H1 (cell line): ENCODE results near the gene PSD. TPM values are rescaled to one million over a fixed set of nuclear protein-coding genes. Genes with fewer than 3 reads are reported as not detected.

Experiments
- CEBPB ChIP-seq: IDR thresholded peaks from 2 replicates; pipeline ENCODE4 v1.6.1; 2012; ENCODE audit warnings: low read depth, low read length
- EZH2 ChIP-seq: fragments of 200-600 bp; sonication (generic); IDR thresholded peaks from 2 replicates; pipeline ENCODE4 v1.7.1; 2012; ENCODE audit warnings: low read depth, mild to moderate bottlenecking, moderate library complexity, low read length, inconsistent platforms; ENCODE audit not compliant: severe bottlenecking
- RNF2 ChIP-seq: fragments of 200-900, 300-1000 bp; sonication (generic); IDR thresholded peaks from 2 replicates; pipeline ENCODE4 v1.7.1; 2016; ENCODE audit warnings: borderline replicate concordance, low read depth, mild to moderate bottlenecking, antibody characterized with exemption, low read length; ENCODE audit not compliant: poor library complexity, severe bottlenecking; ENCODE audit errors: missing control alignments
- polyA plus RNA-seq, 7 experiments: library from polyadenylated mRNA; depleted of rRNA in 3 of 7; stranded (reverse) in 5 of 7; unstranded in 2 of 7; fragments of >200 nt in 5 of 7; fragments of 200-250 nt in 2 of 7; gene quantifications; 1 replicate in 5 of 7; 2 replicates in 1 of 7; 4 replicates in 1 of 7; pipeline versions ENCODE4 v1.2.1 to v1.2.3, GENCODE V29; 2011 to 2013; ENCODE audit warnings: missing spikeins in 2 of 7, mixed read lengths in 2 of 7
- total RNA-seq: library from RNA; stranded (reverse); fragmentation: NEBNext Ultra II Directional; extraction: Animal tissue kit (Norgen Biotek cat#: 25700); gene quantifications from 2 replicates; pipeline ENCODE4 v1.2.1, GENCODE V29; 2021

The PSD gene
- total and polyA plus RNA-seq, 2 of the 8 experiments (the other 6 are each of a cell fraction or from before 2014, with no cell fraction given) = 5.4 to 6.0 TPM

- TF ChIP-seq RNF2 (no peak), EZH2 (no peak), CEBPB (no peak)
These were observed 47.3 kb downstream of the PSD start (continued) for GRCh38 chr10:102371295-102371694.
